ENCODE measurements around the gene RAPH1.
A peak's percentile ranks its signal among the peaks of the same experiment; 100 is the strongest.
"Not testable (repeated sequence)": the region's sequence is repeated elsewhere in the genome, so short reads cannot be mapped to it uniquely, and the experiment has no call there.

Gene RAPH1

DNA sequence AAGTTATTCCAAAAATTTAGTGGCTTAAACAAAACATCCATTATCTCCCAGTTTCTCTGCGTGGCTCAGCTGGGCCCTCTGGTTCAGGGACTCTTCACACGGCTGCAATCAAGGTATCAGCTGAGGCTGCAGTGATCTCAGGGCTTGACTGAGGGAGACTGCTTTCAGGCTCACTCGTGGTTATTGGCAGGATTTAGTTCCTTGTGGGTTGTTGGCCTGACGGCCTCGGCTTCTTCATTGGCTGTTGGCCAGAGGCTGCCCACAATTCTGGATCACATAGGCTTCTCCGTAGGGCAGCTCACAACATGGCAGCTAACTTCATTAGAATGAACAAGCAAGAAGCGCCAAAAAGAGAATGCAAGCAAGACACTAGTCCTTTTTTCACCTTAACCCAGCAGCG, 116.8 kb downstream of the RAPH1 start:
- no peak for FAIRE-seq

DNA sequence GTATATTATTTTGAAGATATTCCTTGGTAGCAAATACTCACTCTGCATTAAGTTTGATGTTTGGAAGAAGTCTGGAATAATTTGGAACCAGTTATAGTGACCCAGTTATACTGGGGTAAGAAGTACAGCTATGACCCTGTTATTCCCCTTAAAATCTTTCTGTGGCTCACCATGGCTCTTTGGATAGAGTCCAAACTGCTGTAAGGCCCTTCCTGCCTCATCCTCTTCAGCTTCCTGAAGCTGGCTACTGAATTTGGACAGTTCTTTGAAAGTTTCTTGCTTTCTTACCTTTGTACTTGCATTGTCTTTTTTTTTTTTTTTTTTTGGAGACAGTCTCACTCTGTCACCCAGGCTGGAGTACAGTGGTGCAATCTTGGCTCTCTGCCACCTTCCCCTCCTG, 121.3 kb downstream of the RAPH1 start:
- no peak for FAIRE-seq

DNA sequence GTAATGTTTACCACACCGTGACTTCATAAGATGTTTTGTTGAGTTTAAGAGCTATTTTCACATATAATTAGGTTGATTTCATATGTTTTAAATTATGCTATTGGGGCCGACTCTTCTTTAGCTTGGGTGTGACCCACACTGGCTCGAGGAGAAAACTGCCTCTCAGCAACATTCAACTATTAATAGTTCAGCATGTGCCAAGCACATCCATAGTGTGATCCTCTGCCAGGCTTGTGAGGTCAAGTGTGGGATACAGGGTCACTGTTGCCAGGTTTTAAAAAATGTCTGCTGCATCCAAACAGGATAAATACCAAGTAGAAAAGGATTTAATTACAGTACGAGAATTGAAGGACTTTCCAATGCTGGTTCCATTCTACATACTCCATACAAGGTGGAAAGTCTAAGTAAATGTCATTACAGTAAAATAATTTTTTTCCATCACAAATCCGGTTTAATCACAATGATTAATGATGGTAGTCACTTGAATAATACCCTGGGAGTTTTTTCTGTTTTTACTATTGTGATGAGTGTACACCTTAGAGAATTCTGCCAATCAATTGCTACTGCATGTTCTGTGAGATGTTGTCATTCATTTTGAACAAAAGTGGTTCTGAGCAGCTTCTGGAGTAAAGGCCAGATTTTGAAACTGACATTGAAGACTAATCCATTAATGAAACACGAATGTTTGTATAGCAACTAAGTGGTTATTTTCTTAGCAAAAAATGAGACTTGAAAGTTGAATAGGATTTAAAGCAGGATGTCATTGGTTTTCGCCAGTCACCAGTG, 122.4 kb downstream of the RAPH1 start:
- no peak for FAIRE-seq

DNA sequence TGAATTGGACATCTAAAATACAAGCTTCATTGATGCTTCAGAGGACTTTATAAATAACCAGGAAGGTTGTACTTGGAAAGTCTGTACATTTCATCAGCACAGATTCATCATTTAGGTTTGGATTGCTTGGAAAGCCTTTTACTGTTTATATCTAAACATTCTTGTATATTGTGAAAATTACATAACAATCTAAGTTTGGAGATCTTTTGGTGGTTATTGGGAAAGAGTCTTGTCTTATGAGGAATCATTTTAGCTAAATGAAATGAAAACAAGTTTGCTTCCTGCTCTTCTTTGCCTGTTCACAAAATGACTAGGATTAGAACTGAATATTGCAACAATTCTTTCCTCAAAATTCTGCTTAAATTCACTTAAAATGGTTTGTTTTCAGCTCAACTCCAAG, 127.6 kb downstream of the RAPH1 start:
- no peak for FAIRE-seq

DNA sequence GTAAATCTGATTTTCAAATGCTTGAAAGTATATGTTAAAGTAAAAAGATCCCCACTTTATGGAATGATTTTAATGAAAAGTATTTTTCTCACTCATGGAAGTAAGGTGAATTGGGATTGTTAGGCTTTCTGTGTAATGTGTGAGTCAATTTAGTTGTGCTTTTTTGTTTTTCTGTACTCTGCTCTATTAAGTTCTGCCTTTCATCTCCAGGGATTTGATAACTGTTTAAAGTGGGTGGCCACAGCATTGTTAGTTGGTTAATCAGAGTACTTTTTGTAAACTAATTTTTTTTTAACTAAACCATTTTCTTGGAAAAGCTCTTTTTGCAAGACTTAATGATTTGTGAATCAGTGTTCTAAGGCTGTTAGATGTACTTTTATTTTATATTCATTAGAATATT, 130.1 kb downstream of the RAPH1 start:
- FAIRE-seq, result no peak

DNA sequence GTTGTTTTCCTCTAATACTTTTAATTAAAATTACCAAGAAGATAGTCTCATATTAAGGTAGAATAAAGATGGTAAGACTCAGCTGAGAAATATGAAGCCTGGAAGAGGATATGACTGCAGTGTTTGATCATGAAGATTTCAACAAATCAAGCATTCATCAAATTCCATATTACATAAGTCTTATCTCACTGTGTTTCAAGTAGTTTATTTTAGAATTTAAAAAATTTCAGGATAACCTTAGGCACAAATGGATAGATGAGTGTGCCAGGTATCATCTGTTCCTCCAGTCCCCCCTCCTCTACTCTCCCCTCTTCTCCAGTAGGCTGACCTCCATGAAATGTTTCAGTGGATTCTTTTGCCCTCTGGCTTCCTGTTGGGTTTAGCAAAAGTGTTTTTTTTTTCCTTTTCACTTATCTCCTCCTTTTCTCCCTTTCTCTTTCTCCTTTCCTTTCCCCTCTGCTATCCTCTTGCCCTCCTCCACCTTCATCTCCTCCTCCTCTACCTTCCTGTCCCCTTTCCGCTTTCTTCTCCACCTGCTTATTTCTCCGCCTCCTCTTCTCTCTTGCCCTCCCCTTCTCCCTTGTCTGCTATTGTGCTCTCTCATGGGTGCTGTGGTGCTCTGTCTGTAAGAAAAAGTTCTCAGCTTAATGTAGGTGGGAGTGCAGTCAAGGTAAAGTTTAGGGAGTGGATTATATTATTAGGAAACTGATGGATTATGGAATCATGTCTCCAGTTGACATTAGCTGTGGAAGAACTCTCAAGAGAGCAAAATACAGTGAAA, 134.1 kb downstream of the RAPH1 start:
- FAIRE-seq, result no peak

DNA sequence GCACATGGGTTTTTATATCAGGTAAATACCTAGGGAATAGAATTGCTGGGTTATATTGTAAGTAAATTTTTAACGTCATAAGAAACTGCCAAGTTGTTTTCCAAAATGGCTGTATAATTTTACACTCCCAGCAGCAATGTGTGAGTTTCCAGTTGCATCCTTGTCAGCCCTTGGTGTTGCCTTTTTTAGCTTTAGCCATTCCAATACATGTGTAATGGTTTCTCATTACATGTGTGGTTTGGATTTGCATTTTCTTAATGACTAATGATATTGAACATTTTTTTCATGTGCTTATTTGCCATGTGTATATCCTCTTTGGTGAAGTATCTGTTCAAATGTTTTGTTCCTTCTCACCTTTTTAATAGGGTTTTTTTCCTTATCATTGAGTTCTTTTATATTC, 136.1 kb downstream of the RAPH1 start:
- no peak for FAIRE-seq

DNA sequence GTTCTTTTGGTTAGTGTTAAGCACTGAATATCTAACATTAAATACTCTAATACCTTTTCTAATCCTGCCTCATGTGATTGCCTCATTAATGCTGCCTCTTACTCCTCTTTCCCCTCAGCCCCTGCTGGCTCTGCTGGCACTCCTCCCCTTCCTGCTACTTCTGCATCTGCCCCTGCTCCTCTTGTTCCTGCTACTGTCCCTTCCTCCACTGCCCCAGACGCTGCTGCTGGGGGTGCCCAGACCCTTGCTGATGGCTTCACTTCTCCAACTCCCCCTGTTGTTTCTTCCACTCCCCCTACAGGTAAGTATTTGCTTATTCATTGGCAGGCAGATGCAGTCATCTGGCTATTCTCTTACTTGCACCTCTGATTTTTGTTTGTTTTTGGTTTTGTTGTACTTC, 138.4 kb downstream of the RAPH1 start:
- no peak for FAIRE-seq

DNA sequence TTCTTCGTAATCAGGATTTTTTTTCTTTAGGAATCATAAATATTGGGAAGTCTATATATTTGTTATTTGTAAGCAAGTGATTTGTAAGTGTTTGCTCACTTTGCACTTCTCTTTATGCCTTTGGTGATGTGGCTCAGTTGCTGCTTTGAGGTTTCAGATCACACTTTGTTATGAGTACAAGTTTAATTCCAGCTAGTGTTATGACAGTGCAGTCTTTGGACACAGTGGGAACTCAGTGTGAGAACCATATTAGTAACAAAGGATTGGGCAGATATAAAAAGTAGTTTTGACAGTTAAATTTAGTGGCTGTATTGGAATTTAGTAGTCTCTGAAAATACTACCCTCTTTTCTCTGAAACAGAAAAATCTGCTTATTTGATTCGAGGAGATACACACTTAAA, 139.2 kb downstream of the RAPH1 start:
- FAIRE-seq, result no peak

DNA sequence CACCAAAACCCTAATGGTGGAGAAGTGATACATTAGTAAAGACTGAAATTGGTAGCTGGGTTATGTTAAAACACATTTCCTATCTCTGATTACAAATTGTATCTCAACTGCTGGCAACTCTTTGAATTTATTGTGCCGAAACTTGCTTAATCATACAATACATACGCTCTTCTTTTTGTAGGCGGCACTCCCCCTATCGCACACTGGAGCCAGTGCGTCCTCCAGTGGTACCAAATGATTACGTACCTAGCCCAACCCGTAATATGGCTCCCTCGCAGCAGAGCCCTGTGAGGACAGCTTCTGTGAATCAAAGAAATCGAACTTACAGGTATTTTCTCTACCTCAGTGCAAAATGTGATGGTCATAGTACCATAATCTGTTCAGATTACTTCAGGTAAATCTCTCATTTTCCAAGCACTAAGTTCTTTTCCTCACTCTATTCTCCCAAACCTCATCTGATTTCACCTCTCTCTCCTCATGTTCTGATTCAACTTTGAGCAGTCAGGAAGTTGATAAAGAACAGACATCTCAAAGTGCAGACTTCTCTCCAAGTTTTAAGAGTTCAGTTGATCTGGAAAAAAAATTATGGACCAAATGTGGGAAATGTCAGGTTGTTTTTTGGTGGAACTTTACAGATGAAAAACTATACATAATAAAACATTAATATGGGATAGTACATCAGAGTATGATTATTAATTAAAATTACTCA, 140.4 kb downstream of the RAPH1 start:
- peak; percentile 84 for FAIRE-seq

DNA sequence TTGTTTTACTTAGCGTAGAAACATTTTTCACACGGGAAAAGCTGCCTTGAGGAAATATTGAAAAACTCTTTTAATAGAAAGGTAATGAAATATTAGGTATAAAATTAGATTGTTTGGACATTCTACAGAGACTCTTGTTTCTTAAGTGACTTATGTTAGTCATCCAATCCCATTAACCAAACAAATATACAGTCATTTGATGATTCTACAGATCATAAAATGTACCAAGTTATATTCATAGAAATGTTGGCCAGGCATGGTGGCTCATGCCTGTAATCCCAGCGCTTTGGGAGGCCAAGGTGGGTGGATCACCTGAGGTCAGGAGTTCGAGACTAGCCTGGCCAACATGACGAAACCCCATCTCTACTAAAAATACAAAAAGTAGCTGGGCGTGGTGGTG, 146.9 kb downstream of the RAPH1 start:
- FAIRE-seq, result not testable (repeated sequence)

DNA sequence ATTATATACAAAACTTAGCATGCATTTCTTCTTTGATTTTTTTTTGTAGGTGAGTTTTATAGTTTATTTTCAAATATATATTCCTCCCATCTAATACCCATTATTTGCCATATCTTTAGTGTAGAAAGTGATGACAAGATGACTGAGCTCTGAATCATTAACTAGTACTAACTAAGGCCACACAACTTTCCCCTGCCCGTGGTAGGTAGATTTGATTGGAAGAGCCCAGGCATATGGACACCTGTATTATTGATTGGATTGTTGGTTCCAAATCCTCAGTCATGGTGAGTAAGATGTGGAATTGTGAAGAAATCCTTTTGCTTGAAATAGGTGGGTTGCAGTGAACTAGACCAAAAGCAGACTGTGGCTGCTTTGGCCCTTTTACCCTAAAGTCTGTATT, 152.1 kb downstream of the RAPH1 start:
- FAIRE-seq, result no peak

DNA sequence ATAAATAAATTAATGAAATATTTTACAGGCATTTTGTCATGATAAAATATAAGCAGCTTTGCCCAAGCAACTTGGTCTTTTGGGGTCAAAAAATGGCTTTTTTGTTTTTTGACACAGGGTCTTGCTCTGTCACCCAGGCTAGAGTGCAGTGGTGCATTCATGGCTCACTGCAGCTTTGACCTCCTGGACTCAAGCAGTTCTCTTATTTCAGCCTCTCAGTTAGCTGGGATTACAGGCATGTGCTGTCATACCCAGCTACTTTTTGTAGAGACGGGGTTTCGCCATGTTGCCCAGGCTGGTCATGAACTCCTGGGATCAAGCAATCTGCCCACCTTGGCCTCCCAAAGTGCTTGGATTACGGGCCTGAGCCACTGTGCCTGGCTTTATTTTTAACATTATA, 155.9 kb downstream of the RAPH1 start:
- no peak for FAIRE-seq

DNA sequence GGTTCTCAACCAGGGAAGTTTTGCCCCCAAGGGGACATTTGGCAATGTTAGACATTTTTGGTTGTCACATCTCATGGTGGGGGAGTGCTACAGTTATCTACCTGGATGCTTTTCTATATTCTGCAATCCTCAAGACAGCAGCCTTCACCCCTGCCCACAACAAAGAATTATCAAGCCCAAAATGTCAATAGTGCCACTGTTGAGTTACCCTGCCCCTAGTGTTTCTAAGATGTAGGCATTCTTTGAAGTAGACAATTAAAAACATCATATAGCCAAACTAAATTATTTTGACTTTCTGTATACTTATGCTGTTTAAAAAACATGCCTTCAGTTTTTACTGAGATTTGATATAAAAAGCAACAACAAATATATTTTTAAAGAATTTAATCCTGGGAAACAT, 158.9 kb downstream of the RAPH1 start:
- FAIRE-seq, result no peak

DNA sequence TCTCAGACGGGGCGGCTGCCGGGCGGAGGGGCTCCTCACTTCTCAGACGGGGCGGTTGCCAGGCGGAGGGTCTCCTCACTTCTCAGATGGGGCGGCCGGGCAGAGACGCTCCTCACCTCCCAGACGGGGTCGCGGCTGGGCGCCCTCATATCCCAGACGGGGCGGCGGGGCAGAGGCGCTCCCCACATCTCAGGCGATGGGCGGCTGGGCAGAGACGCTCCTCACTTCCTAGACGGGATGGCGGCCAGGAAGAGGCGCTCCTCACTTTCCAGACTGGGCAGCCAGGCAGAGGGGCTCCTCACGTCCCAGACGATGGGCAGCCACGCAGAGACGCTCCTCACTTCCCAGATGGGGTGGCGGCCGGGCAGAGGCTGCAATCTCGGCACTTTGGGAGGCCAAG, 162.4 kb downstream of the RAPH1 start:
- FAIRE-seq, result not testable (repeated sequence)

DNA sequence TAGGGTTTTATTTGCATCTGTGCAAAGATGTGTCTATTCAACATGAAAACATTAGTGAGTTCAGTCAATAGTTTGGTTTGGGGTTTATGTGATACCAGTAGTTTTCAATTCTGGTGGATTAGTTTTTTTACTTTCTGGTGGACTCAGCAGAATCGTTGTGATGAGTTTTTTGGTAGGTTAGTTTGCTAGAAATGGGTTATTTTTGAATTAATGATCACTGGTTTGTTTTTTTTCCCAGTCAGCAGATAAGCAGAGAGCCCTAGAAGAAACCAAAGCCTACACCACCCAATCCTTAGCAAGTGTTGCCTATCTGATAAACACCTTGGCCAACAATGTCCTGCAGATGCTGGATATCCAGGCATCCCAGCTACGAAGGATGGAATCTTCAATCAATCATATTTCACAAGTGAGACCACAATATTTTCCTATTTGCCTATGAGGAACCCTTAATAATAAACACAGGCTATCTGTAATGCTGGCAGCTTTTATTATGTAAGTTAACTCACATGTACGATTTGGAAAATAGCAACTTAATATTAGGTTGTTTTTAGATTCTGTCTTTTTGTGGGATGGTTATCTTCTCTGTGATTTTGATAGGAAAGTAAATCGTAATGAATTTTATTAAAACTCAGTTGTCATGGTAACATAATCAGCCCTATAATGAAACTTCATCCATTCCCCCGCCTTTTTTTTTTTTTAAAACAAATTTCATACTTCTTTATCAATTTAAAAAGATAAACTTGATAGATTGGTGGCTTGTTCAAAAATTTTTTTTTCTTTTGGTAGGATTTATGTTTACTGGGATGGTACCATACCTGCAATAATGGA, 168.2 kb downstream of the RAPH1 start:
- no peak for FAIRE-seq

DNA sequence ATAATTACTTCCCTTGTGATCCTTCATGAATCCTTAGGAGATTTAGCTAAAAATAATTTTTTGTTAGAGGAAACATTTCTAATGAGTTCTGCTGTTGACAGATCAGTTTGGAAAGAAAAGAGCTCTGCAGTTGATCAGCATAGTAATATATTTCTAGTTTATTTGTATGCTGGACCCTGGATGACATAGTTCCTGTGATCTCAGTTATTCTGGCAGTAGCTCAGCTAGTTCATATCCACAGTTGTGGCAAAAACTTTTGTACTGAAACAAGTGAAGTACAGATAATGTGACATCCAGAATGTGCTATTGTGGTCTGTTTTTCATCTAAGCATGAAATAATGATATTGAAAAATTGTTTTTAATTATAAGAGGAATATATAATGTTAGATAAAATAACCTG, 173.2 kb downstream of the RAPH1 start:
- no peak for FAIRE-seq

DNA sequence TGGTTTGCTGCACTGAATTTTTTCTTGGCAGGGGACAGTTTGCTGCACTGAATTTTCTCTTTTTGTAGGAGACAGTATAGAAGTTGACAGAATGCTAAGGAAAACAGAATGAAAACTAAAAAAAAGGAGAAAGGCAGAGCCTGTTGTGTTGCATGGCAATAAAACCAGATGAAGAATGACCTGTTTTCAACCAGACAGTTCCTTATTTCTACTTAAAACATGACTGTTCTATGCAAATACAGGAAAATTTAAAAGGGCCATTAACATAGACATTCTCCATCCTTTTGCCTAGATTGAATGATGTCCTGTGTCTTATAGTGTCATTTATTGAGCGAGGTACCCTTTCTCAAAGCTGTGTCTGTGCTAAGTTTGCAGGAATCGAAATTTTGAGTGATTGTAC, 173.6 kb downstream of the RAPH1 start:
- FAIRE-seq, result no peak

DNA sequence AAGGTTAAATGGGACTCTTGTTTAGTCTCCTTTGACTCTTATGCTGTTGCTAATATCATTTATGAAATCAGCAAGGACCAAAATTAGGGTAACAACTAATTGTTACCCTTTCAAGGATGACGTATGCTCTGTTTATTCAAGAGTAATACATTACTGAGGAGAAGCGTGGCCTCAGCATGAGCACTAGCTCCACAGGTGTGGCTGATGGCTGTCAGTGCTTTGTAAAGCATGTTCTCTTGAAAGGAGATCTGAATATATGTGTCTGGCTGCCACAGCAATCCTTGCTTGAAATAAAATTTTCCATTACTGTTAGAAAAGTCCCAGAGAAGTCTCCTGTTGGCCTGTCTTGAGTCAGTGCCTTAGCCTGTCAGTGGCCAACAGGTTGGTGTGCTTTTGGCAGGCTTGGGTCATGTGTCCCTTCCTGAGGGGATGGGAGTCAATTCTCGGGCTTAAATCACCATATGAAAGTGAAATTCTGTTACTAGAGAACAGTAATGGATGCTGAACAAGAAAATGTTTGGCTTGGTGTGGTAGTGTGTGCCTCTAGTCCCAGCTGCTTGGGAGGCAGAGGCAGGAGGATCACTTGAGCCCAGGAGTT, 174.2 kb downstream of the RAPH1 start:
- FAIRE-seq, result no peak

DNA sequence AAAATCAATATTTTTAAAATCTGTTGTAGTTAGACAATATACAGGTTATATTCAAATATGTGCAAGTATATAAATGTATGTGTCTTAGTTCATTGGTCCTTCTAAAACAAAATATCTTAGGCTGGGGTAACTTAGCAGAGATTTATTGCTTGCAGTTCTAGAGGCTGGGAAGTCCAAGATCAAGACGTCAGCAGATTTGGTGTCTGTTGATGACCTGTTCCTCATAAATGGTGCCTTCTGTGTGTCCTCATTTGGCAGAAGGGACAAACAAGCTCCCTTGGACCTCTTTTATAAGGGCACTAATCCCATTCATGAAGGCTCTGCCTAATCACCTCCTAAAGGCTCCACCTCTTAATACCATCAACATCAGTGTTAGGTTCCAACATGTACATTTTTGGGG, 175.7 kb downstream of the RAPH1 start:
- FAIRE-seq, result no peak

DNA sequence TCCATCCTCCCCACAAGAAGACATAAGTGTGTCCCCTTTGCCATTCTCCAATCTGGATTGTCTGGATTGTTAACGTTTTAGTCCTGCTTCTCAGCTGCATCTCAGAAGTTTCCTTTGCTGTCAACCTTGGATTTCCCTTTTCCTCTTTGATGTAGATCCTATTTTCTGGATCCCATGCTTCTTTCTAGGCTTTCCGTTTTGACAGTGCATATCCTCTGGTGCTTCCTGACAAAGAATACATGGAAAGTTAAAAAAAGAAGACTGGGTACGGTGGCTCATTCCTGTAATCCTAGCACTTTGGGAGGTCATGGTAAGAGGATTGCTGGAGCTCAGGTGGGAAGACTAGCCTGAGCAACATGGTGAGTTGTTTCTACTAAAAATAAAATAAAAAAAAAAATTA, 180.1 kb downstream of the RAPH1 start:
- FAIRE-seq, result no peak

DNA sequence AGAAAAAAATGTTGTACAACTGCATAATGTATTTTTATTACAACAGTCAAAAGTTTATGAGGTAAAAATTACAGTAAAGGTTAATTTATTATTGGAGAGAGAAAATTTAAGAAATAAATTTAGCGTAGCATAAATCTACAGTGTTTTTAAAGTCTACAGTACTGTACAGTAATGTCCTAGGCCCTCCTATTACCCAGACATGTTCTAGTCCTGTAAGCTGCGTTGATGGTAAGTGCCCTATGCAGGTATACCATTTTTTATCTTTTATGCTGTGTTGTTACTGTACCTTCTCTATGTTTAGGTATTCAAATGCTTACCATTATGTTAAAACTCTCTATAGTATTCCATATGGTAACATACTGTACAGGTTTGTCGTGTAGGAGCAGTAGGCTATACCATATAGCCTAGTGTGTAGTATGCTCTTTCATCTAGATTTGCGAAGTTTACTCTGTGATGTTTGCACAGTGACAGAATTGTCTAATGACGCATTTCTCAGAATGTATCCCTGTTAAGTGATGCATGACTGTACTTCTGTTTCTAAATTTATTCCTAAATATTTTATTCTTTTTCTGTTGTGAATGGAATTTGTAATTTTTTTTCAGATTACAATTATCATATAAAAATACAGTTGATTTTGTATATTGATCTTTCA, 182.4 kb downstream of the RAPH1 start:
- peak; percentile 19 for FAIRE-seq
